ENCODE results near the gene ELFN2.
"Not testable (repeated sequence)": the region's sequence is repeated elsewhere in the genome, so short reads cannot be mapped to it uniquely, and the experiment has no call there.

Gene ELFN2

GRCh38 chr22:37330200-37331033 is 96.9 kb downstream of the ELFN2 start:
- DNase-seq = no peak

- DNase-seq = no peak
These were observed 97.8 kb downstream of the ELFN2 start for GRCh38 chr22:37329238-37330140.

- not testable (repeated sequence) for DNase-seq
These were observed 98.6 kb downstream of the ELFN2 start for GRCh38 chr22:37328538-37329237.

- DNase-seq = no peak
These were observed 99.3 kb downstream of the ELFN2 start for GRCh38 chr22:37328017-37328416.

GRCh38 chr22:37326726-37327125 is 100.6 kb downstream of the ELFN2 start:
- DNase-seq = no peak

- DNase-seq = no peak
These were observed 102.3 kb downstream of the ELFN2 start for GRCh38 chr22:37325039-37325395.

GRCh38 chr22:37324340-37325038 is 102.8 kb downstream of the ELFN2 start:
- DNase-seq = no peak

- no peak for DNase-seq
These were observed 106.3 kb downstream of the ELFN2 start for GRCh38 chr22:37320726-37321677.

GRCh38 chr22:37319469-37319868 is 107.8 kb downstream of the ELFN2 start:
- no peak for DNase-seq

GRCh38 chr22:37318364-37319109 is 108.7 kb downstream of the ELFN2 start:
- no peak for DNase-seq

Measured in activated naive CD4-positive, alpha-beta T cell treated with anti-CD3 and anti-CD28 coated beads, Interleukin-2, amount 50 U/mL, for 16 hours (primary cell).